K562 (cell line): ENCODE data around the gene SLX9. TPM values are rescaled to one million over a fixed set of nuclear protein-coding genes. Genes with fewer than 3 reads are reported as not detected.

Experiments used
- CBX8 ChIP-seq: fragments of 200-600 bp; sonication (generic); IDR thresholded peaks from 2 replicates; pipeline ENCODE4 v1.6.1; 2012; ENCODE audit warnings: borderline replicate concordance, mixed run types, low read depth, mild to moderate bottlenecking, moderate library complexity, mixed read lengths, low read length, control low read depth, inconsistent platforms; ENCODE audit not compliant: poor library complexity, severe bottlenecking; ENCODE audit errors: extremely low read depth
- CC2D1A ChIP-seq: fragments of 450-650 bp; IDR thresholded peaks from 2 replicates; pipeline ENCODE4 v1.6.1; 2017; ENCODE audit warnings: mild to moderate bottlenecking
- CREB3 ChIP-seq: fragments of 450-650 bp; conservative IDR thresholded peaks from 2 replicates; pipeline ENCODE4 v1.6.1; 2016; ENCODE audit warnings: missing genetic modification characterization, low read depth, mild to moderate bottlenecking, missing compliant biosample characterization, moderate library complexity
- CTBP1 ChIP-seq: fragments of 450-650 bp; IDR thresholded peaks from 2 replicates; pipeline ENCODE4 v1.6.1; 2016; ENCODE audit warnings: borderline replicate concordance
- FOXA3 ChIP-seq, 2 experiments: fragments of 450-650 bp in 1 of 2; sonication (generic) in 1 of 2; formaldehyde crosslinking; IDR thresholded peaks in 1 of 2; conservative IDR thresholded peaks in 1 of 2; 2 replicates each; pipeline versions ENCODE4 v1.4.0 to v1.8.0; 2020 to 2022; ENCODE audit warnings: mild to moderate bottlenecking in 2 of 2, missing genetic modification reagents in 1 of 2
- FOXM1 ChIP-seq, 2 experiments: fragments of 450-650 bp in 1 of 2; sonication (generic) in 1 of 2; formaldehyde crosslinking in 1 of 2; IDR thresholded peaks; 2 replicates each; pipeline versions ENCODE4 v1.6.1 to v1.9.0; 2017 to 2022; ENCODE audit warnings: low read depth in 2 of 2, mild to moderate bottlenecking in 2 of 2, missing genetic modification reagents in 1 of 2, moderate library complexity in 1 of 2
- HDAC1 ChIP-seq, 2 experiments: fragments of 450-650 bp; IDR thresholded peaks; 2 replicates each; pipeline ENCODE4 v1.6.1; 2016 to 2017; ENCODE audit warnings: inconsistent platforms in 1 of 2, mild to moderate bottlenecking in 1 of 2, moderate library complexity in 1 of 2
- HMG20B ChIP-seq: fragments of 250-450 bp; sonication (Bioruptor Pico); IDR thresholded peaks from 2 replicates; pipeline ENCODE4 v1.5.0; 2021; ENCODE audit warnings: mild to moderate bottlenecking
- ILK ChIP-seq: fragments of 450-650 bp; IDR thresholded peaks from 2 replicates; pipeline ENCODE4 v1.6.1; 2016; ENCODE audit warnings: missing genetic modification characterization, low read depth, mild to moderate bottlenecking, missing compliant biosample characterization, moderate library complexity, borderline replicate concordance
- PBX2 ChIP-seq, 2 experiments: IDR thresholded peaks in 1 of 2; conservative IDR thresholded peaks in 1 of 2; 2 replicates each; pipeline ENCODE4 v1.6.1; 2016; ENCODE audit warnings: low read depth in 2 of 2, mild to moderate bottlenecking in 1 of 2, missing compliant biosample characterization in 1 of 2, missing genetic modification characterization in 1 of 2, moderate library complexity in 1 of 2
- PCBP1 ChIP-seq: fragments of 200-400 bp; formaldehyde crosslinking; IDR thresholded peaks from 2 replicates; pipeline ENCODE4 v1.6.1; 2018; ENCODE audit warnings: mild to moderate bottlenecking, low read depth, low read length; ENCODE audit not compliant: poor library complexity, severe bottlenecking
- SMAD2 ChIP-seq: fragments of 150-350 bp; IDR thresholded peaks from 2 replicates; pipeline ENCODE4 v1.6.1; 2014; ENCODE audit warnings: low read depth, mild to moderate bottlenecking, low read length
- SP1 ChIP-seq: sonication (generic); formaldehyde crosslinking; IDR thresholded peaks from 2 replicates; pipeline ENCODE4 v1.8.1; 2022; ENCODE audit warnings: mild to moderate bottlenecking, missing genetic modification reagents
- TCFL5 ChIP-seq: fragments of 250-450 bp; sonication (Bioruptor Pico); conservative IDR thresholded peaks from 2 replicates; pipeline ENCODE4 v1.6.1; 2021; ENCODE audit warnings: mild to moderate bottlenecking, moderate library complexity, matching md5 sums
- TEAD4 ChIP-seq, 2 experiments: sonication (generic) in 1 of 2; formaldehyde crosslinking in 1 of 2; IDR thresholded peaks; 2 replicates each; pipeline versions ENCODE4 v1.6.1 to v1.8.0; 2012 to 2022; ENCODE audit warnings: borderline replicate concordance in 1 of 2, inconsistent platforms in 1 of 2, low read length in 1 of 2, mild to moderate bottlenecking in 1 of 2, missing genetic modification reagents in 1 of 2
- ZFX ChIP-seq: sonication (generic); formaldehyde crosslinking; IDR thresholded peaks from 2 replicates; pipeline ENCODE4 v1.8.0; 2022; ENCODE audit warnings: mild to moderate bottlenecking, missing genetic modification reagents, moderate library complexity
- ZNF41 ChIP-seq: fragments of 250-450 bp; sonication (Bioruptor Pico); conservative IDR thresholded peaks from 2 replicates; pipeline ENCODE4 v1.4.0; 2020; ENCODE audit warnings: mild to moderate bottlenecking
- polyA plus RNA-seq, 8 experiments: library from polyadenylated mRNA; depleted of rRNA in 4 of 8; stranded (reverse) in 5 of 8; unstranded in 3 of 8; fragments of >200 nt; fragmentation: Nextera tagmentation in 2 of 8; fragmentation: Illumina TruSeq in 1 of 8; extraction: Ambion mirVana in 2 of 8; extraction: Trizol in 1 of 8; gene quantifications; 2 replicates each; pipeline versions ENCODE4 v1.2.1 to v1.2.3, GENCODE V29; 2011 to 2014; ENCODE audit warnings: inconsistent platforms in 1 of 8, missing spikeins in 1 of 8
- total RNA-seq, 7 experiments: library from RNA; depleted of rRNA in 6 of 7; stranded (reverse); fragments of >200 nt in 6 of 7; fragmentation: Illumina TruSeq in 2 of 7; extraction: Trizol in 2 of 7; gene quantifications; 2 replicates each; pipeline versions ENCODE4 v1.2.1 to v1.2.3, GENCODE V29; 2011 to 2021; ENCODE audit warnings: low replicate concordance in 1 of 7
- TF ChIP-seq, protein P1 (sequence below): fragments of 250-450 bp; sonication (Bioruptor Pico); IDR thresholded peaks from 2 replicates; pipeline ENCODE4 v1.6.1; 2021; ENCODE audit warnings: mild to moderate bottlenecking
- TF ChIP-seq, protein P2 (sequence below): sonication (generic); formaldehyde crosslinking; IDR thresholded peaks from 2 replicates; pipeline ENCODE4 v1.8.0; 2022; ENCODE audit warnings: missing genetic modification reagents, mild to moderate bottlenecking, borderline replicate concordance

The SLX9 gene
- total and polyA plus RNA-seq, 9 of the 15 experiments (the other 6 are each of a cell fraction or from before 2014, with no cell fraction given) = 1.2 to 75.5 (median 16.5) TPM

DNA sequence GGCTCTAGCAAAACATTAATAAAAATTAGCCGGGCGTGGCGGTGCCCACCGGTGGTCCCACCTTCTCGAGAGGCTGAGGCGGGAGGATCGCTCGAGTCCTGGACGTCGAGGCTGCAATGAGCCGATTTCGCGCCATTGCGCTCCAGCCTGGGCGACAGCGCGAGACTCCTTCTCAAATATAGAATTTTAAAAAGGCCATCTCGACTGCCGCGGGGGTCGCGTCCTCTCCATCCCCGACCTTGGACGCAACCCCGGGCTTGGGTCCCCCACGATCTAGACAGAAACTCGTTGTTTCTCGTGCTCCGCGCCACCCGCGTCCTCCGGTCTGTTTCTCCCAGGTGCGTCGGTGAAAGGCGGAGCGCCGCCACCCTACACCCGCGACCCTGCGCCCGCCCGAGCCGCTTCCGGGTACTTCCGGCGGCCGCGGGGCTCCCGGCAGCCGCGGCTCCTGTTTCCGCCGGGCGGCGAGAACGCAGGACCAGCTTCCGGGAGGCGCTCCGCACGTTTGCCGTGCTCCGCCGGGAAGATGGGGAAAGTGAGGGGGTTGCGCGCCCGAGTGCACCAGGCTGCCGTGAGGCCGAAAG, at the start of gene SLX9 (continued):
- TF ChIP-seq CREB3 (peak; percentile 49; the same call in 1 of the 2 replicates), ZFX (peak; percentile 74), CTBP1 (peak; percentile 95), FOXM1 (IDR thresholded peaks at IDR 0.05; ENCODE audit: low read depth) (no peak), FOXM1 (CRISPR knock-in tag; IDR thresholded peaks at IDR 0.05; ENCODE audit: low read depth) (no peak), HMG20B (no peak), SP1 (CRISPR knock-in tag) (peak; percentile 85), TCFL5 (CRISPR knock-in tag) (0 out of 2 replicates have a peak, but pooled peaks have one; percentile 38), CC2D1A (no peak; the same call in 1 of the 2 replicates), FOXA3 (CRISPR knock-in tag; conservative IDR thresholded peaks at IDR 0.05 in 1 of 2, IDR thresholded peaks at IDR 0.05 in 1 of 2) (no peak), SMAD2 (no peak), PCBP1 (peak; percentile 97), ZNF41 (CRISPR knock-in tag) (0 out of 2 replicates have a peak, but pooled peaks have one; percentile 65), HDAC1 (IDR thresholded peaks at IDR 0.05) (peak; percentile 45 to 80; a peak in 3 of 4 replicates), CBX8 (no peak), PBX2 (CRISPR knock-in tag; IDR thresholded peaks at IDR 0.05; ENCODE audit: low read depth) (no peak), PBX2 (tag; conservative IDR thresholded peaks at IDR 0.05; ENCODE audit: low read depth) (no peak), ILK (no peak), TEAD4 (IDR thresholded peaks at IDR 0.05; ENCODE audit: low read length) (no peak), TEAD4 (CRISPR knock-in tag; IDR thresholded peaks at IDR 0.05; ENCODE audit: borderline replicate concordance) (no peak)
- TF ChIP-seq, protein P1, sequence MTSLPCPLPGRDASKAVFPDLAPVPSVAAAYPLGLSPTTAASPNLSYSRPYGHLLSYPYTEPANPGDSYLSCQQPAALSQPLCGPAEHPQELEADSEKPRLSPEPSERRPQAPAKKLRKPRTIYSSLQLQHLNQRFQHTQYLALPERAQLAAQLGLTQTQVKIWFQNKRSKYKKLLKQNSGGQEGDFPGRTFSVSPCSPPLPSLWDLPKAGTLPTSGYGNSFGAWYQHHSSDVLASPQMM (CRISPR knock-in tag) = no peak
- TF ChIP-seq, protein P2, sequence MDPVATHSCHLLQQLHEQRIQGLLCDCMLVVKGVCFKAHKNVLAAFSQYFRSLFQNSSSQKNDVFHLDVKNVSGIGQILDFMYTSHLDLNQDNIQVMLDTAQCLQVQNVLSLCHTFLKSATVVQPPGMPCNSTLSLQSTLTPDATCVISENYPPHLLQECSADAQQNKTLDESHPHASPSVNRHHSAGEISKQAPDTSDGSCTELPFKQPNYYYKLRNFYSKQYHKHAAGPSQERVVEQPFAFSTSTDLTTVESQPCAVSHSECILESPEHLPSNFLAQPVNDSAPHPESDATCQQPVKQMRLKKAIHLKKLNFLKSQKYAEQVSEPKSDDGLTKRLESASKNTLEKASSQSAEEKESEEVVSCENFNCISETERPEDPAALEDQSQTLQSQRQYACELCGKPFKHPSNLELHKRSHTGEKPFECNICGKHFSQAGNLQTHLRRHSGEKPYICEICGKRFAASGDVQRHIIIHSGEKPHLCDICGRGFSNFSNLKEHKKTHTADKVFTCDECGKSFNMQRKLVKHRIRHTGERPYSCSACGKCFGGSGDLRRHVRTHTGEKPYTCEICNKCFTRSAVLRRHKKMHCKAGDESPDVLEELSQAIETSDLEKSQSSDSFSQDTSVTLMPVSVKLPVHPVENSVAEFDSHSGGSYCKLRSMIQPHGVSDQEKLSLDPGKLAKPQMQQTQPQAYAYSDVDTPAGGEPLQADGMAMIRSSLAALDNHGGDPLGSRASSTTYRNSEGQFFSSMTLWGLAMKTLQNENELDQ (CRISPR knock-in tag) = peak; percentile 95
